AML-193 (cell line): Measurements from ENCODE around the gene NEU4.
"Not testable (repeated sequence)": the region's sequence is repeated elsewhere in the genome, so short reads cannot be mapped to it uniquely, and the experiment has no call there.

Experiments
- DNase-seq, 2 experiments: peaks; one replicate each; lab custom pipeline; 2025; lab: John Stamatoyannopoulos, UW

NEU4 gene

DNA sequence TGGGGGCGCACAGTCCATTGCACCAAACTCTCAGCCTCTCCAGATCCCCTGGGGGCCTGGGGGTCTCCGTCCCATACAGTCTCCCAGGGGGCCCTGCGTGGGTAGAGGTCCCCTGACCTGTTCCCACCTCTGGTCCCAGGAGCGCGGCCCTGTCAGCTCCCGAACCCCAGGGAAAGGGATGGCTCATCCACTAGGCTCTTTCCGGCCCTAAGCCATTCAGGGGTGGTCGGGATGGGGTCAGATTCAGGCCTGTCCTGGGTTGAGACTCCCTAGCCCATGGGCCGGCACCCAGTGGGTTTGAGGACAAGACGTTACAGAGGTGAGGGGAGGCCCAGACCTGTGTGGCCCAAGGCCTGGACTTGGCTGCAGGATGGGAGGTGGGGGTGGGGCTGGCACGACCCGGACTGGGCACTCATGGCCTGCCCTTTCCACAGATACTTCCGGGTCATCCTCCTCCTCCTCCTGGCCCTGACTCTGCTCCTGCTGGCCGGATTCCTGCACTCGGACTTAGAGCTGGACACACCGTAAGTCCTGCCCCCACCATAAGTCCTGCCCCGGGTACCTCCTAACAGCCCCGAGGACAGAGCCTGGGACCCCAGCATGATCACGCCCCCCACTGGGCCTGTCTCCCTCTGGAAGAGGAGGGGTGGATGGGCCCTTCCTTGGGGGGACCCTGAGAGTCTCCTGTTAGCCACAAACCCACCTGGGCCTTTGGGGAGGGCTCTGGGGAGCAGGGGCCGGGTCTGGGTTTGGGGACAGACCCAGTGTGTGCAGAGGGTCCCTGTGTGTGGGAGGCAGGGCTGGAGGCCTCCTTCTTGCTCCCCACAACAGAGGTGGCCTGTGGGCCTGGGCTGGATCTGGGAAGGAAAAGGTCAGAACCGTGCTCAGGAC is 10.1 kb upstream of the NEU4 start:
- no peak for DNase-seq

DNA sequence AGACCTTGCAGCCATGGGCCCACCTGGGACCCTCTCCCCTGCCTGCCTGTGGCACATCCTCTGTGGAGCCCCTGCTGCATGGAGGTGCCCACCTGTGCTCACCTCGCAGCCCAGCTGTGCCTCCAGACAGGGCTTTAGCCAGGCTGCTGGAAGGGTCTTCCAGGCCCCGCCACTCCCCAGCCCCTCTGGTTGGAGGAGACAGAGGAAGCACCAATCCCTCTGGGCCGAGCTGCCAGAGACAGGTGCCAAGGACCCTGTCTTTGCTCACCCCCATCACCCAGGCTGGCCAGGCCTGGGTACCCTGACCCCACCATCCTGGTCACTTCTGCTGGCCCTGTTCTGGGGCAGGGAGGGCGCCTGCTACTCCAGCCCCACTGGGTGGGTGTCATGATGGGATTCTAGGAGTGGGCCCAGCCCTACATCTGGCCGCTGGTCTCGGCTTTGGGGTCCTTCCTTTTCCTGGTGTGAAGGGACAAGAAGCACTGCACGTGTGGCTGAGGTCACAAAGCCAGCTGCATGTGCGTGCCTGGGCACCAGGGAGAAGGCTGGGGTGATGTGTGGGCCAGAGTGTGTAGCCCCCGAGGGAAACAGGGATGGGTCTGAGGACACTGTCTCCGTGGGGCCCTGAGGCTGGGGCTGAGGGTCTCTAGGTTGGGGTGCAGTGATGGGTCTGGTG is 9.3 kb upstream of the NEU4 start:
- DNase-seq = no peak

DNA sequence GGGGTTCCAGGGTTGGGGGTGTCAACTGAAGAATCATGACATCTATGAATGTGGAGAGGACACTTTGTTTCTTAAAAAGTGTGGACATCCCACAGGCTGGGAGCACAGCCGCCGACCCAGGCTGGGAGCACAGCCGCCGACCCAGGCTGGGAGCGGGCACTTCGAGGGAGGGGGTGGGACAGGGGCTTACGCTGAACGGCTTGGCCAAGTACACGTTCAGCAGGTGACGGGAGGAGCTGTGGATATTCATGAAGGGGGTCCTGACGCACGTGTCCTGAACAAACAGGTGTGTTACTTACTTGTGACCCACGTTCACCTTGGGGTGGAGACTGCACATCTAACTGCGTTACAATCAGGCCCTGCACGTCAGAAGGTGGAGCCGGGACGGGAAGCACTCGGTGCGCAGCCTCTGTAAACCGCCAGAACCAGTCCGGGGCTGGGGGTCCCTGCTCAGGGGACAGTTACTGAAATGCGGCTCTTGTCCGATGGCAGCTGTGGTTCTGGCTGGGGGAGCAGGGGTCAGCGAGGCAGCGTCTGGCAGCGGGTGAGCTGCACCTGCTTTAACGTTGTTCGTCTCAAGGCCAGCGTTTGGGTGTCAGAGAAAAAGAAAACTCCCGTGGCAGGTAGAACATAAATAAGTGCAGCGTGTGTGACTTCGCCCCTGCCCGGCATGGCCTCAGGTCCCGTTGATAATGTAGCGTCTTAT is 8.6 kb upstream of the NEU4 start:
- DNase-seq = not testable (repeated sequence)

GRCh38 chr2:241801611-241802420 is 7.2 kb upstream of the NEU4 start:
- DNase-seq = no peak

GRCh38 chr2:241802421-241803318 is 6.3 kb upstream of the NEU4 start:
- no peak for DNase-seq

GRCh38 chr2:241803387-241804325 is 5.3 kb upstream of the NEU4 start:
- DNase-seq = no peak

DNA sequence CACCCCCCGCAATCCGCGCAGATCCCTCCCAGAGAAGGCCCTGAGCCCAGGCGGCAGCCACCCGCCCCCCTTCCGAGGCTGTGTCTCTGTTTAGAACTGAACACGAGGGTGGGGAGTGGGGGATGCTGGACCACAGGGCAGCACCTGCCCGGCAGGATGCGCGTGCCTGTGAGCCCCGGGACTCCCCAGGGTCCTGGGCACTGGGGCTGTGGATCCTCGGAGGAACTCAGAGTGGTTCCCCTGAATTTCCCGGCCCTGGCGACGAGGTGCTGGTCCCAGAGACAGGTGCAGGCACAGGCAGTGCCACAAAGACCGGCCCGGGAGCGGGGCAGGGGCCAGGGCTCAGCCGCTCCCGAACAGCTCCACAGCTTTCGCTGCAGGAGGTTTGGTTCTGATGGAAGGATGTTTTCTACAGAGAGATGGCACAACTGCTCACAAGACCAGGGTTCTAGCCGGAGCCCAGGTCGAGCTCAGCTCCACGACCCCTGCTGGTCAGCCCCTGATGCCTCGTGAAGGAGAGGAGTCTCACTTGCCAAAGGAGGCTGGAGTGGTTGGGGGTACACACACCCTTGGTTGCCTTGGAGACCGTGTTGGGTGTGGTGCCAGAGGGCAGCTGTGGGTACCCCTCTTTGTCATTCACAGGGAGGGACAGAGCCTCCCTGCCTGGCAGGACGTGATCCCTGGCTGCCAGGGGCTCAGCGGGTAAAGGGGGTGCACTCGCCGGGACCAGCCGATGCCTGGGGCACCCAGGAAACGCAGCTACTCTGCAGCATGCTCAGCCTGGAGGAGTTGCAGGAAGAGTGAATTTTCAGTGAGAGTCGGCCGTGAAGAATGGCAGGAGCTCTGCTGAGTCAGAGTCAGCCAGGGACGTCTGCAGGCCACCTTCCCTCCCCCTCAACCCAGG is 4.4 kb upstream of the NEU4 start:
- peak; percentile 2 to 5 for DNase-seq

GRCh38 chr2:241806217-241806616 is 2.8 kb upstream of the NEU4 start:
- DNase-seq = not testable (repeated sequence)

GRCh38 chr2:241808051-241808720 is 807 bp upstream of the NEU4 start:
- no peak for DNase-seq

- DNase-seq = no peak
These were observed 652 bp downstream of the NEU4 start for GRCh38 chr2:241809383-241810306.

DNA sequence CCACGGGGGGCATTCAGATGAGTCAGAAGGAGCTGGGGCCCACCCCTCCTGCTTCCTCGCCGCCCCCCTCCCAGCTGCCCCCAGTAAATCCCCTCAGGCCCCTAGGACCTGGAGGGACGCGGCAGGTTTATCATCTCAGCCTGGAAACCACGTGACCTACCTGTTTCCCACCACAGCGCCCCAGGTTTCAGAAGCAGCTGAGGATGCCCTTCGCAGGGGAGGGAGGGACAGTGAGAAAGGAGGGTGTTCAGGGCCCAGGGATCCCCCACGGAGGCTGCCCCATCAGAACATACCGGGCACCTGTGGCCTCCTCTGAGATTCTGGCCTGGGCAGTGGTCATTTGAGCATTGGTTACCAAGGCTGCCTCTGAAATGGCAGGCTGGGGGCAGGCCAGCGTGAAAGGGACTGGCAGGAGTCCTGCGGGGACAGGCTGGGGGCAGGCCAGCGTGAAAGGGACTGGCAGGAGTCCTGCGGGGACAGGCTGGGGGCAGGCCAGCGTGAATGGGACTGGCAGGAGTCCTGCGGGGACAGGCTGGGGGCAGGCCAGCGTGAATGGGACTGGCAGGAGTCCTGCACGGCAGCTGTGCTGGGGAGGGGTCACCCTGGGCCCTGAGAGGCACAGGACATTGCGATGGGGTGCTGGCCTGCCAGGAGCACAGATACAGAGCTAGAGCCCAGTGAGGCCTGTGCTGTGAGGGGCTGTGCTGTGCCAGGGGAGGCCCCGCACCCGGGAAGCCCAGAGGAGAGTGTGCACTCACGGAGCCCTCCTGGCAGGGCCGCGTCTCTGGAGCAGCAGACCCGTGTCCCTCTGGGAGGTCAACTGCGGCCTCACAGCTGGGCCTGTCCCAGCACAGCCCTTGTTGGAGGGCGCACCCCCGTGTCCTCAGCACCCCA is 1.6 kb downstream of the NEU4 start:
- DNase-seq = no peak

DNA sequence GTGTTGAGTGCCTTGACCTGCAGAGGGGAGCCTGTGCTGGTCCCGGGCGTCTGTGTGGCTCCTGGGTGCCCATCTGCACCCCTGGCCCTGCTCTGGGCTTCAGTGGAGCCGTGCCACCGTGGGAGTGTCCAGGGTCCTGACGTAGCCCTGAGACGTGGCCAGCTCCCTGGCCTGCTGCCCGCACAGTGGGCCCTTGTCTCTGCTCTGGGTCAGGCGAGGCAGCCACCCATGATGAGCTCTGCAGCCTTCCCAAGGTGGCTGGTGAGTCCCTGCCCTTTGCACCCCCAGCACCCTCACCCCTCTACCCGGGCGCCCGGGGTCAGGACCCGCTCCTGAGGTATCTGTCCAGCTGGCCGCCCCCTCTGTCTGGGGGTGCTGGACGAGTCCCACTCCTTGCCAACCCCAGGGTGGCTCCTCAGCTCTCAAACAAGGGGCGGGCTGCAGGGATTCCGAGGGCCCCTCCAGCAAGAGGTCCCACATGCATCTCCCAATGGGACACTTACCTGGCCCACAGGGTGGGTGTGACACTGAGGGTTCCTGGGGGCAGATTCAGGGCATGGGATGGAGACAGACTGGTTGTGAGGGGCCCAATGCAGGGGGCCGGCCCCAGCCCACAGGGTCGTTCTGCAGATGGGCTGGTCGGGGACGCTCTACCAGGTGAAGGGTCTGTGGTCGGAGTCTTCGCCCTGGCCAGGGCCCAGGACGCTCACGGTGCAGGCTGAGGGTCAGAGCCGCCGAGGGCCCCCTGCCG is 2.4 kb downstream of the NEU4 start:
- no peak for DNase-seq

GRCh38 chr2:241811952-241812729 is 3.1 kb downstream of the NEU4 start:
- no peak for DNase-seq
